Esophagus muscularis mucosa (tissue), 4 donors: ENCODE measurements around the gene SPG11. TPM values are rescaled to one million over a fixed set of nuclear protein-coding genes. Genes with fewer than 3 reads are reported as not detected.
A peak's percentile ranks its signal among the peaks of the same experiment; 100 is the strongest.

Experiments
- DNase-seq: peaks from one replicate; pipeline ENCODE4 v3.0.0-alpha.2; 2017; ENCODE audit errors: extremely low spot score
- H3K27ac ChIP-seq, 4 donors: fragments of 200-600 bp; sonication (generic); replicated peaks in 1 of 4; 1 replicate in 3 of 4; 2 replicates in 1 of 4; pipeline ENCODE4 v1.5.1; 2016 to 2019; ENCODE audit warnings: mild to moderate bottlenecking in 1 of 4
- H3K27me3 ChIP-seq, 4 donors: fragments of 200-600 bp; sonication (generic); one replicate each; pipeline versions ENCODE4 v1.5.1 to v1.6.0; 2016 to 2019
- H3K36me3 ChIP-seq, 4 donors: fragments of 200-600 bp; sonication (generic); one replicate each; pipeline ENCODE4 v1.5.1; 2016 to 2019
- H3K4me1 ChIP-seq, 4 donors: fragments of 200-600 bp; sonication (generic); one replicate each; pipeline ENCODE4 v1.5.1; 2016 to 2019
- H3K4me3 ChIP-seq, 4 donors: fragments of 200-600 bp; sonication (generic); 1 replicate in 2 of 4; 2 replicates in 2 of 4; pipeline ENCODE4 v1.5.1; 2016 to 2019; ENCODE audit warnings: mild to moderate bottlenecking in 4 of 4, moderate library complexity in 1 of 4
- H3K9me3 ChIP-seq, 4 donors: fragments of 200-600 bp; sonication (generic); 1 replicate in 3 of 4; 2 replicates in 1 of 4; pipeline ENCODE4 v1.5.1; 2016 to 2019
- EP300 ChIP-seq: sonication (generic); formaldehyde crosslinking; IDR thresholded peaks from one replicate; pipeline ENCODE4 v1.6.1; 2017; ENCODE audit warnings: antibody characterized with exemption
- POLR2A ChIP-seq: fragments of 450-650 bp; IDR thresholded peaks from one replicate; pipeline ENCODE4 v1.6.1; 2017; ENCODE audit warnings: antibody characterized with exemption, moderate library complexity, mild to moderate bottlenecking, low read depth
- POLR2AphosphoS5 ChIP-seq, 2 donors: sonication (generic); formaldehyde crosslinking; IDR thresholded peaks; one replicate each; pipeline ENCODE4 v1.6.1; 2017; ENCODE audit warnings: antibody characterized with exemption in 2 of 2
- WGBS: methylation state at CpG from one replicate; pipeline ENCODE4 v1.1.5; 2018; 5-methylcytosine and 5-hydroxymethylcytosine counted together
- intact Hi-C: fragments of 100-400 bp; cut with DNase I; formaldehyde crosslinking; loops from one replicate; pipeline ENCODE4 v1.15.1; 2023
- total RNA-seq, 4 donors: library from RNA; depleted of rRNA; stranded (reverse); fragments of >200 nt; gene quantifications; one replicate each; pipeline versions ENCODE4 v1.1.0 to v1.2.1, GENCODE V29; 2016
- TF ChIP-seq, protein P1 (sequence below), 3 experiments: fragments of 200-600 bp in 2 of 3; fragments of 450-650 bp in 1 of 3; sonication (generic) in 2 of 3; IDR thresholded peaks; one replicate each; pipeline ENCODE4 v1.5.1; 2017 to 2019; ENCODE audit warnings: antibody characterized with exemption in 3 of 3, mild to moderate bottlenecking in 2 of 3, moderate library complexity in 1 of 3

SPG11 gene
- total RNA-seq, 4 donors from 2014 or later, result 40.4 to 80.6 (median 55.2) TPM

DNA sequence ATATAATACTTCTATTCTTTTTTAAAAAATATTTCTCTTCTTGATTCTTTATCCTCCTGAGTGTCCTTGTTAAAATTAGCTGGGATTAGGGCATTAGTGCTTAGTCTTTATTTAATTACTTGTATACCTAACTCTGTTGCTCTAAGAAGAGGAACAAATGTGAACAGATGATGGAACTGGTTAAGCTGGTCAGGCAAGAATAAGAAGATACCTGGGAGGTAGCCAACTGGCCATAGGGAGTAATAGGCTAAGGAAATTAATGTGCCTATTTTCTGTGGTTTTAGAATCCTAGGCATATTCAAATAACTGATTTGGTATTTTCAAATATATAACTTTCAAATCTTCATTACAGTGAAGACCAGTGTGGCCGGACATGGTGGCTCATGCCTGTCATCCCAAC lies 72.1 kb downstream of the SPG11 start:
- H3K27ac ChIP-seq, result no peak overlapping the region
- WGBS, result 86% methylated on average over 1 of the region's 1 CpG
- intact Hi-C loops, result no loop called here
- TF ChIP-seq EP300 (no peak), POLR2AphosphoS5 (IDR thresholded peaks at IDR 0.05) (no peak), POLR2A (no peak)
- TF ChIP-seq, protein P1, sequence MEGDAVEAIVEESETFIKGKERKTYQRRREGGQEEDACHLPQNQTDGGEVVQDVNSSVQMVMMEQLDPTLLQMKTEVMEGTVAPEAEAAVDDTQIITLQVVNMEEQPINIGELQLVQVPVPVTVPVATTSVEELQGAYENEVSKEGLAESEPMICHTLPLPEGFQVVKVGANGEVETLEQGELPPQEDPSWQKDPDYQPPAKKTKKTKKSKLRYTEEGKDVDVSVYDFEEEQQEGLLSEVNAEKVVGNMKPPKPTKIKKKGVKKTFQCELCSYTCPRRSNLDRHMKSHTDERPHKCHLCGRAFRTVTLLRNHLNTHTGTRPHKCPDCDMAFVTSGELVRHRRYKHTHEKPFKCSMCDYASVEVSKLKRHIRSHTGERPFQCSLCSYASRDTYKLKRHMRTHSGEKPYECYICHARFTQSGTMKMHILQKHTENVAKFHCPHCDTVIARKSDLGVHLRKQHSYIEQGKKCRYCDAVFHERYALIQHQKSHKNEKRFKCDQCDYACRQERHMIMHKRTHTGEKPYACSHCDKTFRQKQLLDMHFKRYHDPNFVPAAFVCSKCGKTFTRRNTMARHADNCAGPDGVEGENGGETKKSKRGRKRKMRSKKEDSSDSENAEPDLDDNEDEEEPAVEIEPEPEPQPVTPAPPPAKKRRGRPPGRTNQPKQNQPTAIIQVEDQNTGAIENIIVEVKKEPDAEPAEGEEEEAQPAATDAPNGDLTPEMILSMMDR (IDR thresholded peaks at IDR 0.05), result no peak
- DNase-seq, result no peak
- H3K36me3 ChIP-seq, result peaks cover 68 to 100% (median 91%) of the 10 kb centered on the region in 4 donors
- no peaks in the 10 kb centered on the region for H3K9me3 ChIP-seq
- H3K27me3 ChIP-seq, result no peaks in the 10 kb centered on the region
- H3K4me1 ChIP-seq, result peaks cover 0 to 7% (median 2%) of the 10 kb centered on the region in 4 donors
- H3K4me3 ChIP-seq, result no peak overlapping the region

DNA sequence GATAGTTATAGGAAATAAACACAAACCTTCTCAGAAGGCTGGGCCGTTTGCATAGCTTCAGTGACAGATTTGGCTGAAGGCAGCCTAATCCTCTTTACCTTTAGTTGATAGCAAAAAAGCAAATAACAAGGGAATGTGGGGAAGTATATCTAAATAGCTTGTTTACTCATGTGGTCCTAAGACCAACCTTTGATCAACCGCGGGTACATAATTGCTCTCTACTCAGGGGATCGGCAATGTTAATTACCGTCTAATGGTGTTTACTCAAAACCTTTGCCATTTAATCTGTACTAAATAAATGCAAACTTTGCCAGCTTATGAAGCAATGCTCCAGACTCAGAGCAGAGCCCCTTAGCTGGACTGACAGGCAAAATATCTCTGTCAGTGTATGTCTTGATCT lies 74.9 kb downstream of the SPG11 start:
- Histone ChIP-seq H3K9me3 (no peaks in the 10 kb centered on the region), H3K27ac (no peak overlapping the region), H3K27me3 (no peaks in the 10 kb centered on the region), H3K4me1 (peaks cover 0 to 7% (median 2%) of the 10 kb centered on the region in 4 donors), H3K36me3 (peaks cover 65 to 100% (median 92%) of the 10 kb centered on the region in 4 donors), H3K4me3 (no peak overlapping the region)
- WGBS, result 90% methylated on average over 5 of the region's 5 CpGs
- TF ChIP-seq EP300 (no peak), POLR2A (no peak), POLR2AphosphoS5 (IDR thresholded peaks at IDR 0.05) (no peak)
- TF ChIP-seq, protein P1 (IDR thresholded peaks at IDR 0.05), result no peak
- intact Hi-C loops, result loop anchor here (10.0 kb wide), 1 partner anchor 146 kb away; the partner anchor contains the start of gene TRIM69
- no peak for DNase-seq

DNA sequence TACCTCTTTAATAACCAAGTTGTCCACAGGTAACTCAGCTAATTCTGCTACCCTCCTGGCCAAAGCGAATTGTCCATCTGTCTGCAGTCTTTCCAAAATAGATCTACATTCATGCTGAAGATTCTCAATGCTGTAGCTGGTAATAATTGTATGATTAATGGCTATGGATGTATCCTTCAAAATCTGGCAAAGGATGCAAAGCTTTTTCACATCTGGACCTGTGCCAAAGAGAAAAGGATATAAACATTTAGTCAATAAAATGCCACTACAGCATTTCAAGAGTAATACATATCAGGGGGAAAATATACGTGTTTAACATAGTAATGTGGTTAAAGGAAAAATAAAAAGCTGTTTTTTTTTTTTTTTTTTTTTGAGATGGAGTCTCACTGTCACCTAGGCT lies 77.8 kb downstream of the SPG11 start:
- TF ChIP-seq EP300, result no peak
- TF ChIP-seq POLR2A, result no peak
- TF ChIP-seq POLR2AphosphoS5 (IDR thresholded peaks at IDR 0.05), result no peak
- TF ChIP-seq, protein P1 (IDR thresholded peaks at IDR 0.05), result no peak
- 79% methylated on average over 2 of the region's 2 CpGs for WGBS
- Histone ChIP-seq H3K4me1 (no peaks in the 10 kb centered on the region), H3K27me3 (no peaks in the 10 kb centered on the region), H3K4me3 (no peak overlapping the region), H3K9me3 (no peaks in the 10 kb centered on the region), H3K27ac (no peak overlapping the region), H3K36me3 (peaks cover 56 to 98% (median 82%) of the 10 kb centered on the region in 4 donors)
- DNase-seq, result no peak
- intact Hi-C loops, result loop anchor here (10.0 kb wide), 1 partner anchor 149 kb away; the partner anchor contains the start of gene TRIM69

DNA sequence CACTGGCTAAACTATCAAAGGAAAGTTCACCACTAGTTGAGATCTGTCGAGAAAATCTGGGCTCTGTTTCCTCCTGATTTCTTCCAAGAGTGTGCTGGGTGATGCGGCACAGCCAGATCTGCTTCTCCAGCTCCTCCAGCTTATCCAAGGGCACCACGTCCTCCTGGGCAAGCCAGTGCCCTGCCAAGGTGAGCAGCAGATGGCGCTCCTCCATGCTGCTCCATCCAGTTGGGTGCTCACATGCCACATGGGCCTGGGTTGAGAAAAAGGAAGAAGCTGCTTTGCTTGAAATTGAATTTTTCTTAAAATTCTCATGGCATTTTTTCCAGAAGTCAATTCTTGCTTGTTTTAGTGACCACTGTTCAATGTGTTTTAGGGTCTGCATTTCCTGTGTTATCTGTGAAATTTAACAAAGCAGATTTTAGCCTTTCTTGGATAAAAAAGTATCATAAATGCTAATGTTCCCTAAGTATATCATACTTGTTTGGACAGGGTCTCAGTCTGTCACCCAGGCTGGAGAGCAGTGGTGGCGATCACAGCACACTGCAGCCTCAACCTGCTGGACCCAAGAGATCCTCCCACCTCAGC lies 79.2 kb downstream of the SPG11 start:
- peaks cover 54 to 95% (median 78%) of the 10 kb centered on the region in 4 donors for H3K36me3 ChIP-seq
- H3K27ac ChIP-seq, result no peak overlapping the region
- no peak overlapping the region for H3K4me3 ChIP-seq
- no peaks in the 10 kb centered on the region for H3K27me3 ChIP-seq
- no peak for DNase-seq
- no peaks in the 10 kb centered on the region for H3K4me1 ChIP-seq
- no peaks in the 10 kb centered on the region for H3K9me3 ChIP-seq
- intact Hi-C loops, result loop anchor here (10.0 kb wide), 1 partner anchor 151 kb away; the partner anchor contains the start of gene TRIM69
- 84% methylated on average over 5 of the region's 5 CpGs for WGBS
- no peak for TF ChIP-seq POLR2A
- TF ChIP-seq, protein P1 (IDR thresholded peaks at IDR 0.05), result peak in 1 of 3 experiments; percentile 27
